NCI-H1694 (cell line): ENCODE results near the gene PSMA7.

Experiments
- DNase-seq: peaks from one replicate; lab custom pipeline; 2025; lab: John Stamatoyannopoulos, UW

Gene PSMA7

GRCh38 chr20:62136283-62137091 is 6.7 kb downstream of the PSMA7 start:
- peak; percentile 36 for DNase-seq

GRCh38 chr20:62135573-62136266 is 7.5 kb downstream of the PSMA7 start:
- DNase-seq, result no peak

GRCh38 chr20:62134735-62135231 is 8.4 kb downstream of the PSMA7 start:
- DNase-seq, result no peak

- no peak for DNase-seq
Measured at GRCh38 chr20:62133864-62134263, 9.3 kb downstream of the PSMA7 start.

GRCh38 chr20:62133051-62133845 is 9.9 kb downstream of the PSMA7 start:
- DNase-seq, result no peak

GRCh38 chr20:62132421-62132820 is 10.8 kb downstream of the PSMA7 start:
- no peak for DNase-seq

- DNase-seq, result no peak
Measured at GRCh38 chr20:62131560-62132320, 11.5 kb downstream of the PSMA7 start.

GRCh38 chr20:62129731-62130531 is 13.3 kb downstream of the PSMA7 start:
- no peak for DNase-seq

GRCh38 chr20:62128502-62128901 is 14.7 kb downstream of the PSMA7 start:
- DNase-seq, result no peak

GRCh38 chr20:62127799-62128198 is 15.4 kb downstream of the PSMA7 start:
- no peak for DNase-seq

GRCh38 chr20:62126141-62126540 is 17.1 kb downstream of the PSMA7 start:
- DNase-seq, result no peak

- no peak for DNase-seq
Measured at GRCh38 chr20:62123450-62124118, 19.6 kb downstream of the PSMA7 start.

GRCh38 chr20:62122654-62123449 is 20.3 kb downstream of the PSMA7 start:
- no peak for DNase-seq

GRCh38 chr20:62121776-62122653 is 21.2 kb downstream of the PSMA7 start, which contains the start of gene LSM14B:
LSM14B (plus strand) TSS chr20:62122475; CDS start chr20:62122667, 192 bp downstream.
- DNase-seq, result peak; percentile 73

- no peak for DNase-seq
Measured at GRCh38 chr20:62120990-62121775, 22.0 kb downstream of the PSMA7 start.

- DNase-seq, result no peak
Measured at GRCh38 chr20:62120365-62120762, 22.8 kb downstream of the PSMA7 start.

GRCh38 chr20:62119591-62120364 is 23.4 kb downstream of the PSMA7 start:
- no peak for DNase-seq
